HEK293T (cell line): ENCODE results near the gene MLLT10.

Experiments used
- FOXM1 ChIP-seq: fragments of 450-650 bp; IDR thresholded peaks from 2 replicates; pipeline ENCODE4 v1.6.1; 2017; ENCODE audit warnings: mild to moderate bottlenecking, borderline replicate concordance
- SUZ12 ChIP-seq: fragments of 450-650 bp; IDR thresholded peaks from 2 replicates; pipeline ENCODE4 v1.6.1; 2016; ENCODE audit warnings: mild to moderate bottlenecking
- TARDBP ChIP-seq: fragments of 450-650 bp; IDR thresholded peaks from 2 replicates; pipeline ENCODE4 v1.6.1; 2016

- TF ChIP-seq TARDBP (no peak), SUZ12 (no peak), FOXM1 (no peak)
Observed at GRCh38 chr10:21498377-21498776, 35.7 kb upstream of the MLLT10 start.
